ENCODE results near the gene DICER1. TPM values are rescaled to one million over a fixed set of nuclear protein-coding genes. Genes with fewer than 3 reads are reported as not detected.

DICER1 gene
- total and polyA plus RNA-seq, 8 donors, result 47.9 to 76.9 (median 50.9) TPM

DNA sequence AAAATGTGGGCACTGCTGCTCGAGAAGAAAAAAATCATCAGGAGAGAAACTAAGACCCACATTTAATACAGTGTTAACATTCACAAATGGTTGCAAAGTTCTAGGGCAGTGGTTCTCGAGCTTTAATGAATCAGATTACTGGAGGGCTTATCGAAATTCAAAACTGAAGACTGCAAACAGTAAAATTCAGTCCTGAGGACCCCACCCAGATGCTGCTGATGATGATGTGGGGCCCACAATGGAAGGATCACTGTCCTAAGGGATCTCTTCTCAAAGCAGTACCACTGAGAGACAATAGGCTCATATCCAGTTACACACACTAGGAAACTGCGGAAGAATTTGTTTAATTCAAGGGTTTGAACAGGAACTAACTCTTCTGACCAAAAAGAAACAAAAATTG, 31.4 kb downstream of the DICER1 start:
- peaks cover 0 to 57% of the 10 kb centered on the region in 2 donors for H3K36me3 ChIP-seq
- intact Hi-C loops (cut with DNase I), result no loop called here
- DNase-seq (no peak), ATAC-seq (no peak)
- no peaks in the 10 kb centered on the region for H3K27me3 ChIP-seq
- H3K4me3 ChIP-seq, result no peak overlapping the region
- peaks cover 0 to 9% of the 10 kb centered on the region in 2 donors for H3K4me1 ChIP-seq
- H3K27ac ChIP-seq, result peak overlapping the region in 1 of 2 donors; percentile 20
- no peak for TF ChIP-seq CTCF (IDR thresholded peaks at IDR 0.05)
- no peaks in the 10 kb centered on the region for H3K9me3 ChIP-seq

- intact Hi-C loops (cut with DNase I), result no loop called here
- Histone ChIP-seq H3K36me3 (peaks cover 0 to 56% of the 10 kb centered on the region in 2 donors), H3K27ac (peak overlapping the region in 1 of 2 donors; percentile 24), H3K9me3 (no peaks in the 10 kb centered on the region), H3K4me3 (no peak overlapping the region), H3K4me1 (peaks cover 0 to 9% of the 10 kb centered on the region in 2 donors), H3K27me3 (no peaks in the 10 kb centered on the region)
- ATAC-seq (no peak), DNase-seq (no peak)
- no peak for TF ChIP-seq CTCF (IDR thresholded peaks at IDR 0.05)
Measured at GRCh38 chr14:95125221-95125620, 32.1 kb downstream of the DICER1 start.

GRCh38 chr14:95123891-95124579, 33.3 kb downstream of the DICER1 start:
- intact Hi-C loops (cut with DNase I), result no loop called here
- Histone ChIP-seq H3K27me3 (no peaks in the 10 kb centered on the region), H3K36me3 (peaks cover 0 to 53% of the 10 kb centered on the region in 2 donors), H3K4me1 (peaks cover 0 to 9% of the 10 kb centered on the region in 2 donors), H3K9me3 (no peaks in the 10 kb centered on the region), H3K4me3 (no peak overlapping the region), H3K27ac (no peak overlapping the region)
- ATAC-seq, result peak; percentile 51
- TF ChIP-seq CTCF (IDR thresholded peaks at IDR 0.05), result no peak
- DNase-seq, result no peak

DNA sequence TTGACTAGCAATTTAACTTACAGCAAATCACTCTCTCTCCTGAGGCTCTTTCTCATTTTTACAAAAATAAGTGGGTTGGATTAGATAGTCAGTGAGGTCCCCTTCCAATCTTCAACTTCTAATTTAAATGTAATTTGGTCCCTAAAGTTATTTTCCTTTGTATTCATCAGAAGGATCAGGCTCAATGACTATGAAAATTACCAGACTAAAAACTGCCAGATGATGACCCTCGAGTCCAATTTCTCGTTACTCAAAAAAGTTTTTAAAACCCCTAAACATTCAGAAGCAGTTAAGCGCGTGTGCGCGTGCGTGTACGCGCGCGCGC, 34.7 kb downstream of the DICER1 start:
- intact Hi-C loops (cut with DNase I), result no loop called here
- TF ChIP-seq CTCF (IDR thresholded peaks at IDR 0.05), result no peak
- no peaks in the 10 kb centered on the region for H3K9me3 ChIP-seq
- no peak for ATAC-seq
- H3K36me3 ChIP-seq, result peaks cover 0 to 50% of the 10 kb centered on the region in 2 donors
- peaks cover 0 to 9% of the 10 kb centered on the region in 2 donors for H3K4me1 ChIP-seq
- no peak for DNase-seq
- no peak overlapping the region for H3K27ac ChIP-seq
- no peak overlapping the region for H3K4me3 ChIP-seq
- no peaks in the 10 kb centered on the region for H3K27me3 ChIP-seq

GRCh38 chr14:95121911-95122620, 35.3 kb downstream of the DICER1 start:
- no peaks in the 10 kb centered on the region for H3K9me3 ChIP-seq
- peaks cover 0 to 54% of the 10 kb centered on the region in 2 donors for H3K36me3 ChIP-seq
- H3K4me1 ChIP-seq, result peaks cover 0 to 9% of the 10 kb centered on the region in 2 donors
- no peak for TF ChIP-seq CTCF (IDR thresholded peaks at IDR 0.05)
- ATAC-seq (no peak), DNase-seq (no peak)
- intact Hi-C loops (cut with DNase I), result no loop called here
- no peak overlapping the region for H3K27ac ChIP-seq
- H3K4me3 ChIP-seq, result no peak overlapping the region
- no peaks in the 10 kb centered on the region for H3K27me3 ChIP-seq

Data from left lung (tissue), 10 donors.